ENCODE measurements around the gene WDR72.

GRCh38 chr15:53473435-53473834 is 286.0 kb downstream of the WDR72 start:
- no peak for TF ChIP-seq ZNF24 (IDR thresholded peaks at IDR 0.05)
- TF ChIP-seq POLR2A (IDR thresholded peaks at IDR 0.05; ENCODE audit: insufficient read depth in 1 of 2, low read depth in 2 of 2, low read length in 2 of 2), result no peak
- TF ChIP-seq BRF2 (CRISPR knock-in tag; IDR thresholded peaks at IDR 0.05), result no peak
- TF ChIP-seq ZNF569 (CRISPR knock-in tag; IDR thresholded peaks at IDR 0.05; ENCODE audit: borderline replicate concordance), result no peak

All from HepG2 (cell line).